KG1 (cell line): ENCODE data around the gene DDO.

Experiments used
- DNase-seq: peaks from one replicate; lab custom pipeline; 2025; lab: John Stamatoyannopoulos, UW

Gene DDO

GRCh38 chr6:110421749-110422443 is 6.5 kb upstream of the DDO start:
- DNase-seq: peak; percentile 84

- DNase-seq: no peak
Measured at GRCh38 chr6:110419028-110419739, 3.8 kb upstream of the DDO start.

GRCh38 chr6:110418594-110418993 is 3.2 kb upstream of the DDO start:
- no peak for DNase-seq

- DNase-seq: no peak
Measured at GRCh38 chr6:110414669-110415068, 706 bp downstream of the DDO start.

GRCh38 chr6:110412360-110412759 is 3.0 kb downstream of the DDO start:
- no peak for DNase-seq

GRCh38 chr6:110410511-110410910 is 4.9 kb downstream of the DDO start:
- DNase-seq: no peak

GRCh38 chr6:110409794-110410193 is 5.6 kb downstream of the DDO start:
- DNase-seq: no peak

- no peak for DNase-seq
Measured at GRCh38 chr6:110408901-110409300, 6.5 kb downstream of the DDO start.

- no peak for DNase-seq
Measured at GRCh38 chr6:110404607-110405006, 10.8 kb downstream of the DDO start.

- DNase-seq: no peak
Measured at GRCh38 chr6:110401585-110402176, 13.7 kb downstream of the DDO start.

GRCh38 chr6:110400208-110400607 is 15.2 kb downstream of the DDO start:
- no peak for DNase-seq

- no peak for DNase-seq
Measured at GRCh38 chr6:110399219-110400071, 15.9 kb downstream of the DDO start.

GRCh38 chr6:110398778-110399177 is 16.6 kb downstream of the DDO start:
- no peak for DNase-seq

GRCh38 chr6:110395221-110395620 is 20.2 kb downstream of the DDO start:
- DNase-seq: no peak

GRCh38 chr6:110394409-110394808 is 21.0 kb downstream of the DDO start:
- no peak for DNase-seq

- DNase-seq: no peak
Measured at GRCh38 chr6:110392727-110393126, 22.6 kb downstream of the DDO start.

GRCh38 chr6:110390404-110390803 is 25.0 kb downstream of the DDO start:
- DNase-seq: no peak

- peak; percentile 25 for DNase-seq
Measured at GRCh38 chr6:110389689-110390382, 25.5 kb downstream of the DDO start.

- DNase-seq: no peak
Measured at GRCh38 chr6:110387986-110388385, 27.4 kb downstream of the DDO start.

- DNase-seq: no peak
Measured at GRCh38 chr6:110385458-110385863, 29.9 kb downstream of the DDO start.

GRCh38 chr6:110378552-110378951 is 36.8 kb downstream of the DDO start:
- no peak for DNase-seq

GRCh38 chr6:110369066-110369465 is 46.3 kb downstream of the DDO start:
- DNase-seq: no peak
